Natural killer cell (primary cell): ENCODE data around the gene GLOD4. TPM values are rescaled to one million over a fixed set of nuclear protein-coding genes. Genes with fewer than 3 reads are reported as not detected.
"Not testable (repeated sequence)": the region's sequence is repeated elsewhere in the genome, so short reads cannot be mapped to it uniquely, and the experiment has no call there.

Experiments used
- ATAC-seq, 3 donors: fragments of 150-1000 bp in 2 of 3; fragments of 200-7000 bp in 1 of 3; cut with Tn5 transposase; 1 replicate in 1 of 3; 2 replicates in 2 of 3; pipeline ENCODE4 v1.10.0; 2021; ENCODE audit warnings: mild to moderate bottlenecking in 2 of 3, moderate library complexity in 2 of 3
- DNase-seq, 2 donors: peaks; one replicate each; pipeline versions ENCODE4 v3.0.0 to v3.0.0-alpha.2; 2013 to 2021; ENCODE audit warnings: mixed read lengths in 1 of 2
- H3K27ac ChIP-seq: one replicate; pipeline ENCODE4 v1.5.1; 2013; ENCODE audit warnings: mild to moderate bottlenecking, low read length
- H3K27me3 ChIP-seq: one replicate; pipeline ENCODE4 v1.6.1; 2013; ENCODE audit warnings: low read length; ENCODE audit not compliant: control insufficient read depth, insufficient read depth
- H3K36me3 ChIP-seq: one replicate; pipeline ENCODE4 v1.6.1; 2013; ENCODE audit warnings: low read length; ENCODE audit not compliant: control insufficient read depth, insufficient read depth
- H3K4me1 ChIP-seq: one replicate; pipeline ENCODE4 v1.6.1; 2013; ENCODE audit warnings: low read length; ENCODE audit not compliant: control insufficient read depth, insufficient read depth
- H3K4me3 ChIP-seq: one replicate; pipeline ENCODE4 v1.5.1; 2013; ENCODE audit warnings: low read length
- H3K9me3 ChIP-seq: one replicate; pipeline ENCODE4 v1.6.1; 2013; ENCODE audit warnings: low read length; ENCODE audit not compliant: control insufficient read depth, insufficient read depth
- H3K27ac Mint-ChIP-seq, 2 donors: one replicate each; pipeline ENCODE4 v1.8.0; 2022; ENCODE audit warnings: mild to moderate bottlenecking in 2 of 2, mixed read lengths in 2 of 2, moderate library complexity in 1 of 2
- H3K27me3 Mint-ChIP-seq, 2 donors: one replicate each; pipeline ENCODE4 v1.8.0; 2022; ENCODE audit warnings: low read depth in 2 of 2, mixed read lengths in 2 of 2
- H3K36me3 Mint-ChIP-seq: one replicate; pipeline ENCODE4 v1.8.0; 2022; ENCODE audit warnings: mixed read lengths
- H3K4me1 Mint-ChIP-seq, 2 donors: one replicate each; pipeline ENCODE4 v1.8.0; 2022; ENCODE audit warnings: mixed read lengths in 2 of 2
- H3K4me3 Mint-ChIP-seq: one replicate; pipeline ENCODE4 v1.8.0; 2022; ENCODE audit warnings: mild to moderate bottlenecking, moderate library complexity, mixed read lengths
- H3K9me3 Mint-ChIP-seq, 2 donors: one replicate each; pipeline ENCODE4 v1.8.0; 2022; ENCODE audit warnings: mixed read lengths in 2 of 2
- WGBS: methylation state at CpG from one replicate; pipeline ENCODE4 v1.1.7; 2013; ENCODE audit warnings: missing lambda C conversion rate; ENCODE audit not compliant: insufficient coverage; 5-methylcytosine and 5-hydroxymethylcytosine counted together
- intact Hi-C: fragments of 100-400 bp; cut with micrococcal nuclease; formaldehyde crosslinking; loops from one replicate; pipeline ENCODE4 v1.14.2; 2022
- total RNA-seq, 4 donors: library from RNA; stranded (reverse); fragments of 120-200 nt in 1 of 4; gene quantifications; one replicate each; pipeline versions ENCODE4 v1.2.3 to v1.2.4, GENCODE V29; 2013 to 2022
- TF ChIP-seq, protein P1 (sequence below): fragments of 200-600 bp; IDR thresholded peaks from one replicate; pipeline ENCODE4 v1.8.0; 2022; ENCODE audit warnings: antibody characterized with exemption

The GLOD4 gene
- total RNA-seq, 3 donors from 2014 or later (not counting 1 experiment from before 2014, with no cell fraction given), result 62.5 to 67.1 (median 63.5) TPM

DNA sequence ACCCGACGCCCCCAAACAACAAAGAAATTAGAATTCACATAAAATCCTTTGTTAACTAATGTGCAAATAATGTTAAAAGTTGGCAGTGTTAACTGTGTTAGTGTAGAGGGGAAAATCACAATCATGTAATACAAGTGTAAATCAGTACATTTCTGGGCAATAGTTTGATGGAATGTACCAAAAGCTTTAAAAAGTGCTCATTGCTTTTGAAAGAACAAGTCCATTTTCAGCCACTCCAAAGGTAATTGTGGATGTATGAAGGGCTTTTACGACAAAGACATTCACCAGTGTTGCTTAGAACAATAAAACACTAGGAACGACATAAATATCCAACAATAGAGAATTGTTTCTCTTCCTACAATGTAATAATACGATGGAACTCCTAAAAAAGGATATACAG lies 9.1 kb downstream of the GLOD4 start:
- H3K27me3 ChIP-seq, result no peaks in the 10 kb centered on the region
- intact Hi-C loops, result no loop called here
- peaks cover 0 to 7% of the 10 kb centered on the region in 2 donors for H3K4me1 Mint-ChIP-seq
- no peaks in the 10 kb centered on the region for H3K9me3 ChIP-seq
- H3K36me3 ChIP-seq, result peaks cover 73% of the 10 kb centered on the region
- WGBS, result no CpG with 5 or more reads among the region's 5 CpGs
- ATAC-seq (no peak), DNase-seq (no peak)
- no peak overlapping the region for H3K27ac ChIP-seq
- no peak overlapping the region for H3K27ac Mint-ChIP-seq
- no peaks in the 10 kb centered on the region for H3K9me3 Mint-ChIP-seq
- no peak overlapping the region for H3K4me3 Mint-ChIP-seq
- TF ChIP-seq, protein P1, sequence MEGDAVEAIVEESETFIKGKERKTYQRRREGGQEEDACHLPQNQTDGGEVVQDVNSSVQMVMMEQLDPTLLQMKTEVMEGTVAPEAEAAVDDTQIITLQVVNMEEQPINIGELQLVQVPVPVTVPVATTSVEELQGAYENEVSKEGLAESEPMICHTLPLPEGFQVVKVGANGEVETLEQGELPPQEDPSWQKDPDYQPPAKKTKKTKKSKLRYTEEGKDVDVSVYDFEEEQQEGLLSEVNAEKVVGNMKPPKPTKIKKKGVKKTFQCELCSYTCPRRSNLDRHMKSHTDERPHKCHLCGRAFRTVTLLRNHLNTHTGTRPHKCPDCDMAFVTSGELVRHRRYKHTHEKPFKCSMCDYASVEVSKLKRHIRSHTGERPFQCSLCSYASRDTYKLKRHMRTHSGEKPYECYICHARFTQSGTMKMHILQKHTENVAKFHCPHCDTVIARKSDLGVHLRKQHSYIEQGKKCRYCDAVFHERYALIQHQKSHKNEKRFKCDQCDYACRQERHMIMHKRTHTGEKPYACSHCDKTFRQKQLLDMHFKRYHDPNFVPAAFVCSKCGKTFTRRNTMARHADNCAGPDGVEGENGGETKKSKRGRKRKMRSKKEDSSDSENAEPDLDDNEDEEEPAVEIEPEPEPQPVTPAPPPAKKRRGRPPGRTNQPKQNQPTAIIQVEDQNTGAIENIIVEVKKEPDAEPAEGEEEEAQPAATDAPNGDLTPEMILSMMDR, result no peak
- peaks cover 24% of the 10 kb centered on the region for H3K36me3 Mint-ChIP-seq
- H3K4me3 ChIP-seq, result no peak overlapping the region
- H3K27me3 Mint-ChIP-seq, result no peaks in the 10 kb centered on the region
- H3K4me1 ChIP-seq, result no peaks in the 10 kb centered on the region

DNA sequence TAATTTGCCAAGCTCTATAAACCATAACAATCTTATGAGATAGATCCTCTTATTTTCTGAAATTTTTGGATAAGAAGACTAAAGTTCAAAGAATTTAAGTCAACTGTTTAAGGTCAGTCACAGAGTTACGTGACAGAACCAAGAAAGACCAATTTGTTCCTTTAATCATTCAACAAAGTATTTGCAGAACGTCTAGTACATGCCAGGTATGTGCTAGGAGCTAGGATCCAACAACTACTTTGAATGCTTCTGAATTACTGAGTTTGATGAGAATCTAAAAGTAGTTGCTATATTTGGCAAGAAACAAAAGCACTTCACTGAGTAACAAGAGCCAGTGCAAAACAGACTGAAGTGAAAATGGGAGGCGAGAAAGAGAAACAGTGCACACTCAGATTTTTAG lies 15.0 kb downstream of the GLOD4 start:
- no peaks in the 10 kb centered on the region for H3K9me3 ChIP-seq

DNA sequence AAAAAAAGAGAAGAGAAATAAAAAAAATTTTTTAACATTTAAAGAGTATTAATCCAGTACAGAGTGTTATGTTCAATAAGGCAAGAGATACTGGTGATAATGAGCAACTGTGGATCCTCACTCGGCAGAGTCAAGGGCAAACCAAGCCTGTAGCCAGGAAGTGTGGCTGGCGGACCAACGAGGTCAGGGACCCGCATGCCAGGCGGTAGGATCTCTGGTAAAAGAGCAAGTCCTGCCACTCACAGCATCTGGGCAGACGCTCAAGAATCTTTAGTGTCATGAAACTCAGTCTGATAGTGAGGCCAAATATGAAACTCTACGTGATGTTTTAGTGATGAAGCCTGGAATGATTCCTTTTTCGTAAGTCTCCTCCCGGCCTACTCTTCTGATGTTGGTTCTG lies 21.7 kb downstream of the GLOD4 start:
- Histone ChIP-seq H3K9me3 (no peaks in the 10 kb centered on the region), H3K27ac (no peak overlapping the region), H3K27me3 (no peaks in the 10 kb centered on the region), H3K4me1 (no peaks in the 10 kb centered on the region), H3K4me3 (no peak overlapping the region), H3K36me3 (peaks cover 35% of the 10 kb centered on the region)
- Mint-ChIP-seq H3K4me1 (no peaks in the 10 kb centered on the region), H3K27me3 (no peaks in the 10 kb centered on the region), H3K4me3 (no peak overlapping the region), H3K36me3 (peaks cover 17% of the 10 kb centered on the region), H3K9me3 (no peaks in the 10 kb centered on the region), H3K27ac (no peak overlapping the region)
- intact Hi-C loops, result no loop called here
- no peak for ATAC-seq
- no peak for DNase-seq
- TF ChIP-seq, protein P1, result no peak
- 94% methylated on average over 9 of the region's 9 CpGs for WGBS

More for the DNA sequence above, 15.0 kb downstream of the GLOD4 start:
- Histone ChIP-seq H3K4me1 (no peaks in the 10 kb centered on the region), H3K27me3 (no peaks in the 10 kb centered on the region), H3K36me3 (peaks cover 47% of the 10 kb centered on the region), H3K4me3 (no peak overlapping the region), H3K27ac (no peak overlapping the region)
- Mint-ChIP-seq H3K4me1 (no peaks in the 10 kb centered on the region), H3K27ac (no peak overlapping the region), H3K9me3 (no peaks in the 10 kb centered on the region), H3K27me3 (no peaks in the 10 kb centered on the region), H3K36me3 (peaks cover 40% of the 10 kb centered on the region), H3K4me3 (no peak overlapping the region)
- no peak for ATAC-seq
- 87% methylated on average over 3 of the region's 3 CpGs for WGBS
- TF ChIP-seq, protein P1, result no peak
- intact Hi-C loops, result no loop called here
- no peak for DNase-seq

DNA sequence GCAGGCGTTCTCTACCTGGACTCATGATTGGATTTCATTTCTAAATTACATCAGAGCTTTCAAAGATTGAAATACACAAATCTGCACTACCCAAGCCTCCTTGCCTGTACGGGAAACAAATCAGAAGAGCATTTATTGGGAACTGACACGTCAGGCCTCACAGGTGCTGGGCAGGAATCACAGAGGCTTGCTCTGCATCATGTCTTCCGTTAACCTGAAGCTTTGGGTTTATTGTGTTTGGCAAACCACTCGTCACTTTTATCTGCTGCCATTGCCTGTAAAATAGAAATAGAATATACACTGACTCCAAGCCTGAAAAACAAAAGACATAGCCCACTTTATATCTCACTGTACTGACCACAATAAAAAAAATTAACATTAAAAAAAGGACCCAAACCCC lies 22.1 kb downstream of the GLOD4 start:
- Histone ChIP-seq H3K36me3 (peaks cover 31% of the 10 kb centered on the region), H3K27ac (no peak overlapping the region), H3K9me3 (no peaks in the 10 kb centered on the region), H3K4me3 (no peak overlapping the region), H3K4me1 (no peaks in the 10 kb centered on the region), H3K27me3 (no peaks in the 10 kb centered on the region)
- no peak overlapping the region for H3K4me3 Mint-ChIP-seq
- H3K36me3 Mint-ChIP-seq, result peaks cover 13% of the 10 kb centered on the region
- ATAC-seq, result no peak
- H3K27ac Mint-ChIP-seq, result no peak overlapping the region
- WGBS, result 100% methylated on average over 4 of the region's 5 CpGs
- TF ChIP-seq, protein P1, result no peak
- intact Hi-C loops, result no loop called here
- H3K9me3 Mint-ChIP-seq, result no peaks in the 10 kb centered on the region
- H3K4me1 Mint-ChIP-seq, result no peaks in the 10 kb centered on the region
- DNase-seq, result no peak
- no peaks in the 10 kb centered on the region for H3K27me3 Mint-ChIP-seq

DNA sequence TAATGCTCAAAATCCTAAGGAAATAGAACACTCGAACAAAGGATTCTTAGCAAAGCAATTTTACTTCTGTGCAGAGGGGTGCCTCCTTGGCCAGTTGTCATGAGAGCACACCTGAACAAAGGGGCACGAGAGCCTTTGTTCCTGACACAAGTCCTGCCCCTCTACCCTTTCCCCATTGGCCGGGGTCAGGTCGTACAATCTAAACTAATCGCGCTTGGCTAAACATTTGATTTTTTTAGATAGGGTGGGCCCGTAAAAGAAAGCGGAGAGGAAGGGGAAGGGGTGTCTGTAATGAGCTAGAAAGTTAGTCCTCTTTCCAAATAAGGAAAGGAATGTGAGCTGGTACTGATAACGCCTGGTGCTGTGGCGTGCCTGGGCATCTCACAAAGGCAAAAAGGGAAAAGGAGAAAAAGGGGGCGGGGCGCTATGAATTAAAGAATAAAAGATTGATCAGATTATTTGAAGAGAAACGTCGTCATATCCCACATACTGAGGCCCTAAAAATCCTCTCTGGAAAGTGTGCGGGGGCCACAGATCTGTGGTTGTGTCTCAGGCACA lies 26.0 kb downstream of the GLOD4 start:
- H3K4me1 Mint-ChIP-seq, result peaks cover 6 to 16% of the 10 kb centered on the region in 2 donors
- H3K27ac ChIP-seq, DNase-seq, H3K9me3 ChIP-seq, H3K4me3 ChIP-seq, H3K9me3 Mint-ChIP-seq, H3K27me3 Mint-ChIP-seq, H3K36me3 Mint-ChIP-seq, H3K27ac Mint-ChIP-seq, H3K27me3 ChIP-seq, ATAC-seq, intact Hi-C loops, H3K4me3 Mint-ChIP-seq: not testable (repeated sequence)
- peaks cover 12% of the 10 kb centered on the region for H3K4me1 ChIP-seq
- 97% methylated on average over 13 of the region's 15 CpGs for whole genome bisulfite sequencing
- H3K36me3 ChIP-seq, result peaks cover 20% of the 10 kb centered on the region
